BE2C (cell line): Measurements from ENCODE around the gene IGFN1.
"Not testable (repeated sequence)": the region's sequence is repeated elsewhere in the genome, so short reads cannot be mapped to it uniquely, and the experiment has no call there.

Source experiments
- DNase-seq: peaks from one replicate; pipeline ENCODE4 v3.0.0-alpha.2; 2020
- H3K27me3 ChIP-seq: fragments of 250-450 bp; sonication (Bioruptor Pico); 2 replicates; pipeline ENCODE4 v1.5.1; 2020; ENCODE audit warnings: mild to moderate bottlenecking
- H3K36me3 ChIP-seq: fragments of 250-450 bp; sonication (Bioruptor Pico); 2 replicates; pipeline ENCODE4 v1.5.1; 2020; ENCODE audit warnings: mild to moderate bottlenecking
- H3K4me1 ChIP-seq: fragments of 250-450 bp; sonication (Bioruptor Pico); 2 replicates; pipeline ENCODE4 v1.5.1; 2020
- H3K4me3 ChIP-seq: 2 replicates; pipeline ENCODE4 v1.5.1; 2011; ENCODE audit warnings: low read depth, low read length
- H3K9me3 ChIP-seq: fragments of 250-450 bp; sonication (Bioruptor Pico); 2 replicates; pipeline ENCODE4 v1.5.1; 2020
- TF ChIP-seq, protein P1 (sequence below): IDR thresholded peaks from 2 replicates; pipeline ENCODE4 v1.5.1; 2012; ENCODE audit warnings: mild to moderate bottlenecking, low read depth, low read length

Gene IGFN1

DNA sequence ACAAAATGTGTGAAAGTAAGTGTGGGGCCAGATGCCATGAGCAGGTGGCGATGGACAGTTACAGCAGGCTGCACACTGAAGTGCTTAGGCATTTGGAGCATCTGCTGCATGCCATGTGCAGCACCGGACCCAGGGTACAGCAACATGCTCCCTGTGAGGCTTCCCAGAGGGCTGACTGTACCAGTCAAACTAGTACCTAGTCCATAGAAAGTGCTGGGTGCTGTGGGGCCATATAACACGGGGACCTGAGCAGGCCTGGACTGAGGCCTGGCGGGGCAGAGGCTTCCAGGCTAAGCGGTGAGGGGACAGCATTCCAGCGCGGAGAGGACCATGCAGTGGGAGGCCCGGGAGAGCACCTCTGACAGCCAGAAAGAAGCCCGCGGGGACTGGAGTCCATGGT is 62.8 kb downstream of the IGFN1 start:
- TF ChIP-seq, protein P1, sequence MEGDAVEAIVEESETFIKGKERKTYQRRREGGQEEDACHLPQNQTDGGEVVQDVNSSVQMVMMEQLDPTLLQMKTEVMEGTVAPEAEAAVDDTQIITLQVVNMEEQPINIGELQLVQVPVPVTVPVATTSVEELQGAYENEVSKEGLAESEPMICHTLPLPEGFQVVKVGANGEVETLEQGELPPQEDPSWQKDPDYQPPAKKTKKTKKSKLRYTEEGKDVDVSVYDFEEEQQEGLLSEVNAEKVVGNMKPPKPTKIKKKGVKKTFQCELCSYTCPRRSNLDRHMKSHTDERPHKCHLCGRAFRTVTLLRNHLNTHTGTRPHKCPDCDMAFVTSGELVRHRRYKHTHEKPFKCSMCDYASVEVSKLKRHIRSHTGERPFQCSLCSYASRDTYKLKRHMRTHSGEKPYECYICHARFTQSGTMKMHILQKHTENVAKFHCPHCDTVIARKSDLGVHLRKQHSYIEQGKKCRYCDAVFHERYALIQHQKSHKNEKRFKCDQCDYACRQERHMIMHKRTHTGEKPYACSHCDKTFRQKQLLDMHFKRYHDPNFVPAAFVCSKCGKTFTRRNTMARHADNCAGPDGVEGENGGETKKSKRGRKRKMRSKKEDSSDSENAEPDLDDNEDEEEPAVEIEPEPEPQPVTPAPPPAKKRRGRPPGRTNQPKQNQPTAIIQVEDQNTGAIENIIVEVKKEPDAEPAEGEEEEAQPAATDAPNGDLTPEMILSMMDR = no peak
- H3K9me3 ChIP-seq = no peaks in the 10 kb centered on the region
- no peaks in the 10 kb centered on the region for H3K4me1 ChIP-seq
- H3K4me3 ChIP-seq = no peak overlapping the region
- H3K27me3 ChIP-seq = no peaks in the 10 kb centered on the region
- H3K36me3 ChIP-seq = no peaks in the 10 kb centered on the region
- no peak for DNase-seq

DNA sequence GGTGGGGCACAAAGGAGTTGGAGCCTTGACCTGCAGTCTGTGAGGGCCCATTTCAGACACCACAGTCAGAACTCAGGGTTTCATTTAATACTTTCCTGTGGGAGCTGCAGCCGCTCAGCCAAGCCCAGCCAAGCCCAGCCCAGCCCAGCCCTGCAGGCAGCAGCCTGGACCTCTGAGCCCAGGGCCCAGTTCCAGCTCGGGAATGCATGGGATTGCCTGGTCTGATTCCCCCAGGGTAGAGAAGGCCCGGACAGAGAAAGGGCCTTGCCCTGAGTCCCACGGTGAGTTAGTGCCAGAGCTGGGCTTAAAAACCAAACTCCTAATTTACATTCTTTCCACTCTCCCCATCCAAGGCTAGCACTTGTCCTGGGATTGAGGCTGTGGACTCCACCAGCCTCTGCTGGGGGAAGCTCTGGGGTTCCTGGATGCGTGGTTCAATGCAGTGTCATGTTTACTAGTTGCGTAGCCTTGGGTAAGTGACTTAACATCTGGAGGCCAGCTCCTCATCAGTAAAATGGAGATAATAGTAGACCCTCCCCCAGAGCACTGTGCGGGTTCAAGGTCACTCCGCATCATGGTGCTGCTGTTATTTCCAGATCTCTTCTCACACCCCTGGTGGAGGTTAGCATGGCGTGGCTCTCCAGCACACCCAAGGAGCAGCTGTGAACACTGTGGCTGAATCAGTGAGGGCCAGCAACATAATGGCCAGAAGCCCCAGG is 63.4 kb downstream of the IGFN1 start:
- Histone ChIP-seq H3K4me3 (no peak overlapping the region), H3K36me3 (no peaks in the 10 kb centered on the region), H3K4me1 (no peaks in the 10 kb centered on the region), H3K9me3 (no peaks in the 10 kb centered on the region), H3K27me3 (no peaks in the 10 kb centered on the region)
- no peak for DNase-seq
- TF ChIP-seq, protein P1 = no peak

DNA sequence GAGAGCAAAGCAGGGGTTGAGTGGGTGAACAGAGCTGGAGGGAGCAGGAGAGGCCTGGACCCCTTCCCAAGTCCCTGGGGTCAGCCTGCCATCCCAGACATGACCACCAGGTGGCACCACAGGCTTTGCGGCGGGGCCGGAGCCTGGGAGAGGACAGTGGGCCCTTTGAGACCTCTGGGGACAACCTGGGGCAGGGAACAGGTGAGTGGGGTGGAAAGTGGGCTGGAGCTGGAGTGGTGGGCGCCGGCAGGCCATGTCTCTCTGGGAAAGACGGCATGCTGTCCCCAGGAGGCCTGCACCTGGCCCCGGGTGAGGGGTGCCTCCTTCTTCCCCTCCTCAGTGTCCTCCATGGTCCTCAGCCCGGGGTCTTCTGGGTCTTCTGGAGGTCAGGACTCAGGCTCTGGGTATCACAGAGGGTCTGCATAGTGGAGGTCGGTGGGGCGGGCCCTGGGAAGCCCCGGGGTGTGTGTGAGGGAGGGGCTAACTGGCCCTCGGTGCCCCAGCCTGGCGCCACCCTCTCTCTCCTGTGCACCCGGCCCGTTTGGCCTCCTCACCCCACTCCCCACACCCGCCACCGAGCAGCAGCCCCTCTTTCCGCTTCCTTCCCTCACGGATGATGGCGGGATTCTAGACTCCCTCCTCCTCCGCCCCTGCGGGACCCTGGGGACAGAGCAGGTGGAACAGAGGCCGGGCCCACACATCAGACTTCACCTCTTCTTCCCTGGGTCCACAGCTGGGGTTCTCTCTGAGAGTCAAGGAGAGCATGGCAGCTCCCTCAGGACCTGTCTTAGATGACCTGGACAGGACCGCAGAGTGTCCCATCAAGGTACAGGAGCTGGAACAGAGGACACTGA is 64.2 kb downstream of the IGFN1 start:
- DNase-seq = peak; percentile 83
- H3K4me3 ChIP-seq = no peak overlapping the region
- TF ChIP-seq, protein P1 = peak; percentile 96

GRCh38 chr1:201255479-201256362 is 65.1 kb downstream of the IGFN1 start:
- H3K4me3 ChIP-seq = no peak overlapping the region
- H3K27me3 ChIP-seq = no peaks in the 10 kb centered on the region
- no peaks in the 10 kb centered on the region for H3K36me3 ChIP-seq
- H3K9me3 ChIP-seq = no peaks in the 10 kb centered on the region
- DNase-seq = no peak
- TF ChIP-seq, protein P1 = no peak
- H3K4me1 ChIP-seq = peaks cover 8% of the 10 kb centered on the region

More for the DNA sequence above, 64.2 kb downstream of the IGFN1 start:
- H3K27me3 ChIP-seq = no peaks in the 10 kb centered on the region
- H3K36me3 ChIP-seq = no peaks in the 10 kb centered on the region
- H3K9me3 ChIP-seq = no peaks in the 10 kb centered on the region
- H3K4me1 ChIP-seq = peaks cover 2% of the 10 kb centered on the region

DNA sequence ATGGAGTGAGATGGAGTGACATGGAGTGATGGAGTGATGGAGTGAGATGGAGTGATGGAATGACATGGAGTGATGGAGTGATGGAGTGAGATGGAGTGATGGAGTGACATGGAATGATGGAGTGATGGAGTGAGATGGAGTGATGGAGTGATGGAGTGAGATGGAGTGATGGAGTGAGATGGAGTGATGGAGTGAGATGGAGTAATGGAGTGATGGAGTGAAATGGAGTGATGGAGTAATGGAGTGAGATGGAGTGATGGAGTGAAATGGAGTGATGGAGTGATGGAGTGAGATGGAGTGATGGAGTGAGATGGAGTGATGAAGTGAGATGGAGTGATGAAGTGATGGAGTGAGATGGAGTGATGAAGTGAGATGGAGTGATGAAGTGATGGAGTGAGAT is 67.5 kb downstream of the IGFN1 start:
- not testable (repeated sequence) for H3K27me3 ChIP-seq, H3K4me3 ChIP-seq, H3K36me3 ChIP-seq, DNase-seq, H3K9me3 ChIP-seq
- peaks cover 10% of the 10 kb centered on the region for H3K4me1 ChIP-seq

DNA sequence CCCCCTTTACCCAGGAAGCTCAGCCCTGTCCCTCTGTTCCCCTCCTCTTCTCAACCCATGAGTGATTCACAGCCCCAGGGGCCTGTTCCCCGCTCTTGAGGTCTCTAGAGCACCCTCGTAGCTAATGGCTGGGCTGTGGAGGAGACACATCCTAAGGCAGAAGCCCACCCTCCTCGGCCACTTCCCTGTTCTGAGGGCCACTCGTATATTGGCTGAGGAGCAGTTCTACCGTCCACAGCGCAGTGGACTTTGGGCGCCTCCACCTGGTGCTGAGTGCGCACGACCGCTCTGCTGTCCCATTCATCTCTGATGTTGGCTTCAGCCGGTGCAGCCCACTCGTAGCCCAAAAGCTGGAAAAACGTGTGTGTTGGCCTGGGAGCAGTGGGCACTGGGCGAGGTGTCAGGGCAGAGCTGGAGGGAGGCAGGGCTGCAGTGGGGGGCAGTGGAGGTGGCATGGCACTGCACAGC is 68.2 kb downstream of the IGFN1 start:
- H3K36me3 ChIP-seq = no peaks in the 10 kb centered on the region
- DNase-seq = no peak
- H3K27me3 ChIP-seq = no peaks in the 10 kb centered on the region
- TF ChIP-seq, protein P1 = no peak
- peaks cover 13% of the 10 kb centered on the region for H3K4me1 ChIP-seq
- no peaks in the 10 kb centered on the region; the same call in 1 of the 2 replicates for H3K9me3 ChIP-seq
- no peak overlapping the region for H3K4me3 ChIP-seq
